PC-3 (cell line): ENCODE results near the gene SSTR4. TPM values are rescaled to one million over a fixed set of nuclear protein-coding genes. Genes with fewer than 3 reads are reported as not detected.

ENCODE experiments used
- ATAC-seq: fragments of 200-7000 bp; cut with Tn5 transposase; 2 replicates; pipeline ENCODE4 v1.9.1; 2020; ENCODE audit warnings: mild to moderate bottlenecking, moderate library complexity
- BruUV-seq: library from RNA; stranded (reverse); fragments of 400-500 nt; replicated peaks from 2 replicates; lab custom pipeline; 2021; lab: Mats Ljungman, UMichigan
- CTCF ChIA-PET: fragments of 300-600 bp; sonication (Branson Sonifier 250); formaldehyde crosslinking; loops from one replicate; lab custom pipeline; 2022; ENCODE audit warnings: antibody characterized with exemption; lab: Charles Lee
- POLR2A ChIA-PET: fragments of 300-600 bp; sonication (Branson Sonifier 250); formaldehyde crosslinking; loops from one replicate; lab custom pipeline; 2022; ENCODE audit warnings: antibody characterized with exemption; ENCODE audit not compliant: unreplicated experiment; lab: Charles Lee
- DNase-seq: peaks from one replicate; pipeline ENCODE4 v3.0.0-alpha.2; 2015
- H2AFZ ChIP-seq: fragments of 300-600 bp; sonication (generic); 2 replicates; pipeline ENCODE4 v1.6.0; 2016; ENCODE audit warnings: antibody characterized with exemption, low read length
- H3F3A ChIP-seq: fragments of 300-600 bp; sonication (generic); one replicate; pipeline ENCODE4 v1.6.0; 2017; ENCODE audit warnings: antibody characterized with exemption, low read length, control low read depth, mild to moderate bottlenecking; ENCODE audit not compliant: unreplicated experiment
- H3K27ac ChIP-seq: fragments of 300-600 bp; sonication (generic); 2 replicates; pipeline ENCODE4 v1.5.1; 2016; ENCODE audit warnings: mild to moderate bottlenecking, low read length
- H3K27me3 ChIP-seq: fragments of 300-600 bp; sonication (generic); 2 replicates; pipeline ENCODE4 v1.6.1; 2016; ENCODE audit warnings: low read length, mixed read lengths
- H3K36me3 ChIP-seq: fragments of 300-600 bp; sonication (generic); 2 replicates; pipeline ENCODE4 v1.6.1; 2016; ENCODE audit warnings: low read depth, mixed run types, low read length, mixed read lengths
- H3K4me1 ChIP-seq: fragments of 300-600 bp; sonication (generic); 2 replicates; pipeline ENCODE4 v1.5.1; 2016; ENCODE audit warnings: low read length; ENCODE audit not compliant: insufficient read depth
- H3K4me2 ChIP-seq: fragments of 300-600 bp; sonication (generic); 2 replicates; pipeline ENCODE4 v1.6.0; 2016; ENCODE audit warnings: low read length
- H3K4me3 ChIP-seq: fragments of 300-600 bp; sonication (generic); 2 replicates; pipeline ENCODE4 v1.5.1; 2016; ENCODE audit warnings: mild to moderate bottlenecking, low read length, mixed read lengths
- H3K79me2 ChIP-seq: fragments of 300-600 bp; sonication (generic); 2 replicates; pipeline ENCODE4 v1.6.1; 2017; ENCODE audit warnings: low read length, mixed read lengths
- H3K9ac ChIP-seq: fragments of 300-600 bp; sonication (generic); 2 replicates; pipeline ENCODE4 v1.6.0; 2016; ENCODE audit warnings: mild to moderate bottlenecking, low read length
- H3K9me2 ChIP-seq: fragments of 300-600 bp; sonication (generic); replicated peaks from 2 replicates; pipeline ENCODE4 v1.6.1; 2016; ENCODE audit warnings: mixed run types, low read length, mixed read lengths
- H3K9me3 ChIP-seq: fragments of 300-600 bp; sonication (generic); 2 replicates; pipeline ENCODE4 v1.6.1; 2016; ENCODE audit warnings: low read length, mixed read lengths
- H4K20me1 ChIP-seq: fragments of 300-600 bp; sonication (generic); 2 replicates; pipeline ENCODE4 v1.6.1; 2016; ENCODE audit warnings: low read length, mixed read lengths
- EZH2 ChIP-seq: fragments of 300-600 bp; sonication (generic); IDR thresholded peaks from one replicate; pipeline ENCODE4 v1.6.1; 2017; ENCODE audit warnings: antibody characterized with exemption, mild to moderate bottlenecking, low read length; ENCODE audit not compliant: unreplicated experiment
- EZH2phosphoT487 ChIP-seq: fragments of 300-600 bp; sonication (generic); IDR thresholded peaks from 2 replicates; pipeline ENCODE4 v1.6.1; 2018; ENCODE audit warnings: mild to moderate bottlenecking, antibody characterized with exemption, low read length, borderline replicate concordance
- intact Hi-C: fragments of 100-400 bp; cut with micrococcal nuclease; formaldehyde crosslinking; loops from 2 replicates; pipeline ENCODE4 v1.9.0; 2023
- total RNA-seq: library from RNA; depleted of rRNA; stranded (reverse); fragments of >200 nt; gene quantifications from 2 replicates; pipeline ENCODE4 v1.2.3, GENCODE V29; 2014
- TF ChIP-seq, protein P1 (sequence below): fragments of 300-600 bp; sonication (generic); conservative IDR thresholded peaks from 2 replicates; pipeline ENCODE4 v1.5.1; 2017; ENCODE audit warnings: antibody characterized with exemption, low read depth, mild to moderate bottlenecking, low read length

The SSTR4 gene
- total RNA-seq, 1 experiment from 2014 or later = not detected

DNA sequence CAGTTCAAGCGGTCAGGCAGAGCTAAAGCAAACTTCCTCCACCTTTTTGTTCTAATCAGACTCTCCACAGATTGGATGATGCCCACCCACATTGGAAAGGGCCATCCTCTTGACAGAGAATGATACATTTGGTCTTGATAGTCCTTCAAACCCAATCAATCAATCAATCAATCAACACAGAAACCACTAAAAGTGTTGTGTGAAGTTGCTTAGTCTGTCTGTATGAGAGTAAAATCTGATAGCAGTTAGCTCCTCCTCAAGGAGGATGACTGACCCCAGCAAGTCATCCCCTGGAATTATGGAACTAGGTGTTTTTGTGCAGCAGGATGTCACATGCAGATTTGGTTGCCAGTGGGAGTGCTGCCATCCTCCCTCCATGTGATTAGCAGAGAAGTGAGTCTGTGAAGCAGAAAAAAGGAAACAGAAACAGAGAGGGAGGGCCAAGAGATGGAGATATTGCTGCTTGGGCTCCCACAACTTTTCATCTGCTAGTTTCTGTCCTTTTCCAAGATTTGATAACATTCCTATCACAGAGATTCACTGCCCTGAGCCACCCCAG lies 32.0 kb upstream of the SSTR4 start:
- H3K4me3 ChIP-seq = no peak overlapping the region
- POLR2A ChIA-PET = no interaction called here
- 0 out of 2 replicates have a peak, but pooled peaks cover 4% of the 10 kb centered on the region for H4K20me1 ChIP-seq
- peaks cover 14% of the 10 kb centered on the region for H3K4me1 ChIP-seq
- no TSS peak for BruUV-seq
- TF ChIP-seq EZH2 = no peak
- TF ChIP-seq EZH2phosphoT487 = no peak
- TF ChIP-seq, protein P1, sequence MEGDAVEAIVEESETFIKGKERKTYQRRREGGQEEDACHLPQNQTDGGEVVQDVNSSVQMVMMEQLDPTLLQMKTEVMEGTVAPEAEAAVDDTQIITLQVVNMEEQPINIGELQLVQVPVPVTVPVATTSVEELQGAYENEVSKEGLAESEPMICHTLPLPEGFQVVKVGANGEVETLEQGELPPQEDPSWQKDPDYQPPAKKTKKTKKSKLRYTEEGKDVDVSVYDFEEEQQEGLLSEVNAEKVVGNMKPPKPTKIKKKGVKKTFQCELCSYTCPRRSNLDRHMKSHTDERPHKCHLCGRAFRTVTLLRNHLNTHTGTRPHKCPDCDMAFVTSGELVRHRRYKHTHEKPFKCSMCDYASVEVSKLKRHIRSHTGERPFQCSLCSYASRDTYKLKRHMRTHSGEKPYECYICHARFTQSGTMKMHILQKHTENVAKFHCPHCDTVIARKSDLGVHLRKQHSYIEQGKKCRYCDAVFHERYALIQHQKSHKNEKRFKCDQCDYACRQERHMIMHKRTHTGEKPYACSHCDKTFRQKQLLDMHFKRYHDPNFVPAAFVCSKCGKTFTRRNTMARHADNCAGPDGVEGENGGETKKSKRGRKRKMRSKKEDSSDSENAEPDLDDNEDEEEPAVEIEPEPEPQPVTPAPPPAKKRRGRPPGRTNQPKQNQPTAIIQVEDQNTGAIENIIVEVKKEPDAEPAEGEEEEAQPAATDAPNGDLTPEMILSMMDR = no peak
- no peaks in the 10 kb centered on the region for H3K79me2 ChIP-seq
- no peaks in the 10 kb centered on the region for H3K9me2 ChIP-seq
- intact Hi-C loops = no loop called here
- no peak for DNase-seq
- H3K4me2 ChIP-seq = no peak overlapping the region
- no peak overlapping the region for H3K27ac ChIP-seq
- no peak for ATAC-seq
- H3K36me3 ChIP-seq = no peaks in the 10 kb centered on the region
- H3K9me3 ChIP-seq = no peaks in the 10 kb centered on the region; the same call in 1 of the 2 replicates
- no peak overlapping the region for H3K9ac ChIP-seq
- no peak overlapping the region for H2AFZ ChIP-seq
- H3F3A ChIP-seq = no peaks in the 10 kb centered on the region
- H3K27me3 ChIP-seq = no peaks in the 10 kb centered on the region
- CTCF ChIA-PET = no interaction called here

DNA sequence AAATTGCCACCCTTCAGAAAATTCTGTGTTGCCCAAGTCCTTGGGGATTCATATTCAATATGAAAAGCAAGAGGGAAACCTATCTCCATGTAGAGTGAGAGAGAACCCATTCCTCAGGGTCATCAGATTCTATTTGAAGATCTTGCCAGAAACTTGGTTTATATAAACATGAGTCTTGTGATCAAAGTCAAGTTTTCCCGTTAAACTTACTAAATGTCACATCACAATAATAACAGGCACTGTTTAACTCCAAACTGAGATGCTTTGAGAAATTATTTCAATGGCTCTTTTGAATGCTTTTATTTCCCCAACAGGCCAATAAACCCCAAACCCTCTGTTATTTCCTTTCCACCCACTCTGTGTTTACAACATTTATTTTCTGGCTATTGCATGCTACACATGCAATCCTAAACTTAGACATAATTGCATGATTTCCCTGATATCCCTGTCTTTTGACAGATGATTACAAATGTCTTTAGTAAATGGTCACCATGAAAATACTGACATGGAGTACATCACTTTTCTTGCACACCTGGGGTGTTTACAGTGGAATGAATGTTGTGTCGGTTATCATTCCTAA lies 31.1 kb upstream of the SSTR4 start:
- H2AFZ ChIP-seq = no peak overlapping the region
- H3K4me3 ChIP-seq = no peak overlapping the region
- H3K9me3 ChIP-seq = no peaks in the 10 kb centered on the region; the same call in 1 of the 2 replicates
- H3K36me3 ChIP-seq = no peaks in the 10 kb centered on the region
- BruUV-seq = no TSS peak
- ChIA-PET POLR2A (no interaction called here), CTCF (no interaction called here)
- no peaks in the 10 kb centered on the region for H3K79me2 ChIP-seq
- 0 out of 2 replicates have a peak, but pooled peaks cover 4% of the 10 kb centered on the region for H4K20me1 ChIP-seq
- H3K27ac ChIP-seq = no peak overlapping the region
- no peak overlapping the region for H3K4me2 ChIP-seq
- H3F3A ChIP-seq = no peaks in the 10 kb centered on the region
- ATAC-seq (no peak), DNase-seq (no peak)
- no peaks in the 10 kb centered on the region for H3K9me2 ChIP-seq
- H3K9ac ChIP-seq = no peak overlapping the region
- H3K4me1 ChIP-seq = peaks cover 14% of the 10 kb centered on the region
- TF ChIP-seq EZH2 = no peak
- TF ChIP-seq, protein P1 = no peak
- no peak for TF ChIP-seq EZH2phosphoT487
- no peaks in the 10 kb centered on the region for H3K27me3 ChIP-seq
- intact Hi-C loops = no loop called here

DNA sequence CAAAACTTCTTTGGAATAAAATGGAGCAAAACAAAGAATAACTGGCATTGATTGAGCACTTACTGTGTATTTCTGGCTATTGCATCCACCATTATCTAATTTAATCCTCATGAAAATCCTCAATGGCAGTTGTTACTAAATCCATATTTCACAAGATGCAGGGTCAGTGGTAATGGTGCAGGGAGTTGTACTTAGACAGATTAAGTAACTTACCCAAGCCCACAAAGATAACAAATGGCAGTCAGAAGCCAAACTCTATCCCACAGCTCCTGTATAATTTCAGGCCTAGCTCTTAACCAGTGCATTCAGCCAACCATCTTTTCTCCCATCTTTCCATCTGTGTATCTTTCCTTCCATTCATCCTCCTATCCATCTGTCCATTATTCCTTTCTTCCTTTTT lies 29.3 kb upstream of the SSTR4 start:
- no peak for ATAC-seq
- CTCF ChIA-PET = no interaction called here

More for the DNA sequence above, 29.3 kb upstream of the SSTR4 start:
- Histone ChIP-seq H3K79me2 (no peaks in the 10 kb centered on the region), H3K9me3 (no peaks in the 10 kb centered on the region; the same call in 1 of the 2 replicates), H4K20me1 (no peaks in the 10 kb centered on the region), H3K4me3 (no peak overlapping the region), H3K27me3 (no peaks in the 10 kb centered on the region), H3K9ac (no peak overlapping the region), H3K27ac (no peak overlapping the region), H2AFZ (no peak overlapping the region), H3K36me3 (no peaks in the 10 kb centered on the region), H3K9me2 (no peaks in the 10 kb centered on the region), H3K4me2 (no peak overlapping the region), H3K4me1 (peaks cover 5% of the 10 kb centered on the region; the same call in 1 of the 2 replicates), H3F3A (no peaks in the 10 kb centered on the region)
- no peak for DNase-seq
- POLR2A ChIA-PET = no interaction called here
- intact Hi-C loops = no loop called here
- no TSS peak for BruUV-seq
- no peak for TF ChIP-seq EZH2
- TF ChIP-seq, protein P1 = no peak
- TF ChIP-seq EZH2phosphoT487 = no peak
